ENCODE data around the gene COPS8. TPM values are rescaled to one million over a fixed set of nuclear protein-coding genes. Genes with fewer than 3 reads are reported as not detected.

COPS8 gene
- total and polyA plus RNA-seq, 2 donors (not counting 1 experiment from before 2014, with no cell fraction given), result 82.1 to 97.3 TPM

- peaks cover 3% of the 10 kb centered on the region for H3K36me3 ChIP-seq (ENCODE audit: control insufficient read depth, insufficient read depth, low read length)
- H2AFZ ChIP-seq (ENCODE audit: low read length), result no peak overlapping the region
- H3K27me3 ChIP-seq (ENCODE audit: control insufficient read depth, insufficient read depth, low read length), result no peaks in the 10 kb centered on the region
- H3K4me2 ChIP-seq (ENCODE audit: extremely low read depth, insufficient read depth, low read length), result no peak overlapping the region
- no peaks in the 10 kb centered on the region for H4K20me1 ChIP-seq (ENCODE audit: control insufficient read depth, extremely low read depth, insufficient read depth, low read length)
- H3K9me3 ChIP-seq (ENCODE audit: control insufficient read depth, insufficient read depth, low read depth, low read length), result no peaks in the 10 kb centered on the region
- H3K4me1 ChIP-seq (ENCODE audit: control insufficient read depth, extremely low read depth, insufficient read depth, low read length), result peaks cover 14% of the 10 kb centered on the region
- no peak overlapping the region for H3K4me3 ChIP-seq (replicated peaks in 1 of 4; ENCODE audit: control extremely low read depth in 1 of 4, insufficient read depth in 1 of 4, low read depth in 3 of 4, low read length in 4 of 4)
- TF ChIP-seq CTCF (conservative IDR thresholded peaks at IDR 0.05 in 1 of 2, IDR thresholded peaks at IDR 0.05 in 1 of 2; ENCODE audit: low read depth in 1 of 2, low read length in 2 of 2), result no peak
- TF ChIP-seq EZH2 (IDR thresholded peaks at IDR 0.05; ENCODE audit: low read length, missing control alignments), result no peak
- H3K9ac ChIP-seq (ENCODE audit: insufficient read depth, low read length), result no peak overlapping the region
- peak; percentile 54 to 70 for DNase-seq (ENCODE audit: low read depth in 2 of 2)
- no peak overlapping the region for H3K27ac ChIP-seq (ENCODE audit: insufficient read depth, low read length)
- peaks cover 40% of the 10 kb centered on the region for H3K79me2 ChIP-seq (ENCODE audit: control insufficient read depth, insufficient read depth, low read length)
Observed at GRCh38 chr2:237090906-237091305, 5.2 kb downstream of the COPS8 start.

GRCh38 chr2:237091779-237092436, 6.2 kb downstream of the COPS8 start:
- Histone ChIP-seq H2AFZ (ENCODE audit: low read length) (no peak overlapping the region), H3K36me3 (ENCODE audit: control insufficient read depth, insufficient read depth, low read length) (peaks cover 3% of the 10 kb centered on the region), H4K20me1 (ENCODE audit: control insufficient read depth, extremely low read depth, insufficient read depth, low read length) (no peaks in the 10 kb centered on the region), H3K79me2 (ENCODE audit: control insufficient read depth, insufficient read depth, low read length) (peaks cover 30% of the 10 kb centered on the region), H3K27ac (ENCODE audit: insufficient read depth, low read length) (no peak overlapping the region), H3K4me1 (ENCODE audit: control insufficient read depth, extremely low read depth, insufficient read depth, low read length) (peaks cover 14% of the 10 kb centered on the region), H3K27me3 (ENCODE audit: control insufficient read depth, insufficient read depth, low read length) (no peaks in the 10 kb centered on the region), H3K9me3 (ENCODE audit: control insufficient read depth, insufficient read depth, low read depth, low read length) (no peaks in the 10 kb centered on the region), H3K4me2 (ENCODE audit: extremely low read depth, insufficient read depth, low read length) (no peak overlapping the region), H3K4me3 (replicated peaks in 1 of 4; ENCODE audit: control extremely low read depth in 1 of 4, insufficient read depth in 1 of 4, low read depth in 3 of 4, low read length in 4 of 4) (no peak overlapping the region), H3K9ac (ENCODE audit: insufficient read depth, low read length) (no peak overlapping the region)
- peak; percentile 60 to 82 for DNase-seq (ENCODE audit: low read depth in 2 of 2)
- TF ChIP-seq CTCF (conservative IDR thresholded peaks at IDR 0.05 in 1 of 2, IDR thresholded peaks at IDR 0.05 in 1 of 2; ENCODE audit: low read depth in 1 of 2, low read length in 2 of 2), result no peak
- no peak for TF ChIP-seq EZH2 (IDR thresholded peaks at IDR 0.05; ENCODE audit: low read length, missing control alignments)

- no peak overlapping the region for H3K4me3 ChIP-seq (replicated peaks in 1 of 4; ENCODE audit: control extremely low read depth in 1 of 4, insufficient read depth in 1 of 4, low read depth in 3 of 4, low read length in 4 of 4)
- H3K4me2 ChIP-seq (ENCODE audit: extremely low read depth, insufficient read depth, low read length), result peak overlapping the region; percentile 34
- no peaks in the 10 kb centered on the region for H3K9me3 ChIP-seq (ENCODE audit: control insufficient read depth, insufficient read depth, low read depth, low read length)
- no peaks in the 10 kb centered on the region for H4K20me1 ChIP-seq (ENCODE audit: control insufficient read depth, extremely low read depth, insufficient read depth, low read length)
- H3K4me1 ChIP-seq (ENCODE audit: control insufficient read depth, extremely low read depth, insufficient read depth, low read length), result peaks cover 20% of the 10 kb centered on the region
- DNase-seq (ENCODE audit: low read depth in 2 of 2), result no peak
- no peak overlapping the region for H3K9ac ChIP-seq (ENCODE audit: insufficient read depth, low read length)
- TF ChIP-seq CTCF (conservative IDR thresholded peaks at IDR 0.05 in 1 of 2, IDR thresholded peaks at IDR 0.05 in 1 of 2; ENCODE audit: low read depth in 1 of 2, low read length in 2 of 2), result no peak
- TF ChIP-seq EZH2 (IDR thresholded peaks at IDR 0.05; ENCODE audit: low read length, missing control alignments), result no peak
- H3K36me3 ChIP-seq (ENCODE audit: control insufficient read depth, insufficient read depth, low read length), result peaks cover 3% of the 10 kb centered on the region
- peaks cover 24% of the 10 kb centered on the region for H3K79me2 ChIP-seq (ENCODE audit: control insufficient read depth, insufficient read depth, low read length)
- peak overlapping the region; percentile 34 for H3K27ac ChIP-seq (ENCODE audit: insufficient read depth, low read length)
- no peaks in the 10 kb centered on the region for H3K27me3 ChIP-seq (ENCODE audit: control insufficient read depth, insufficient read depth, low read length)
- H2AFZ ChIP-seq (ENCODE audit: low read length), result no peak overlapping the region
Observed at GRCh38 chr2:237092506-237092905, 6.8 kb downstream of the COPS8 start.
